HG03457 (cell line): ENCODE results near the gene ADARB2.
"Not testable (repeated sequence)": the region's sequence is repeated elsewhere in the genome, so short reads cannot be mapped to it uniquely, and the experiment has no call there.

Experiments used
- ATAC-seq: cut with Tn5 transposase; IDR thresholded peaks from one replicate; pipeline ENCODE4 v1.9.1; 2021; ENCODE audit warnings: moderate number of reproducible peaks; ENCODE audit not compliant: unreplicated experiment

ADARB2 gene

DNA sequence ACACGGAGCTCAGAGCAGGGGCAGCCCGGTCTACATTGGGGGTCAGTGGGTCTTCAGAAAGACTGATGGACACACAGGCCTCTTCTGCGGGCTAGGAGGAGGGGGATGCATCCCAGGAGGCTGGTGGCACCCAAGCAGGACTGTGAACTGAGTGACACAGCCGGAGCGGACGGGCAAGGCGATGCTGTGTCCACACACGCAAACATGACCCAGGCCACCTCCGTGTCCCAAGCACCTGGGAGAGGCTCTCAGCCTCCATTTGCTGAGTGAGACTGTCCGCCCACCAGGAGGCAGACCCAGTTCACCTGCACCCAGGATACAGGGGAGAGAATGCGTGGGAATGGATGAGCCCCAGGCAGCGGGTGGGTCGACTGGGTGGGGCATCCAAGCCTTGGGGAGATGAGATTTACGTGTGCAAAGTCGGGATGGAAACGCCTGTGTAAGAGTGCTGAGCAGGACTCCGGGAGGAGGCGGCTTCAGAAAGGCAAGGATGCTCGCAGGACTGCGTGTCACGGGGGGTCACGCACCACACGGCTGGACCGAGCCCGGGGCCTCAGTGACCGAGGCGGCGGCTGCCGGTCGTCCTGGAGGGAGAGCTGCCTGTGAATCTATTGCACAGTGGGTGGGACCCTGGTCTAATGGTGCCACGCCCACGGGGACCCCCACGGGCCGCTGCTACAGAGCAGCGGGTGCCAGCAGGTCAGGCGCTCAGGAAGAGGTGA lies 262.8 kb downstream of the ADARB2 start:
- ATAC-seq, result no peak

DNA sequence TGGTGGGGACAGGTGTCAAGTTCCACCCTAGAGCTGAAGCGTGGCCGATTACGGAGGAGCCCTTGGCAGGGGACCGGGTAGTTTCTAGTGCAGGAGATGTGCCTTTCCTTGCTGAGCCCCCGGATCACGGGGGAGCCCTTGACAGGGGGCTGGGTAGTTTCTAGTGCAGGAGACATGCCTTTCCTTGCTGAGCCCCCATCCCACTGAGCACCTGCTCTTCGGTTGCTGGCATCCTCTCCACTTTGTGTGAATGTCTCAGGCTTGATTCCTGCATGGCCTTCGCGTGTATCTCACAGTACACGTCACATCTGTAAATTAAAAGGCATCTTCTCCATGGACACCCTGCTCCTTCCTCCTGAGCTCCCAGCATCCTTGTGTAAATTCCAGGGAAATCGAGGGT lies 263.5 kb downstream of the ADARB2 start:
- no peak for ATAC-seq

DNA sequence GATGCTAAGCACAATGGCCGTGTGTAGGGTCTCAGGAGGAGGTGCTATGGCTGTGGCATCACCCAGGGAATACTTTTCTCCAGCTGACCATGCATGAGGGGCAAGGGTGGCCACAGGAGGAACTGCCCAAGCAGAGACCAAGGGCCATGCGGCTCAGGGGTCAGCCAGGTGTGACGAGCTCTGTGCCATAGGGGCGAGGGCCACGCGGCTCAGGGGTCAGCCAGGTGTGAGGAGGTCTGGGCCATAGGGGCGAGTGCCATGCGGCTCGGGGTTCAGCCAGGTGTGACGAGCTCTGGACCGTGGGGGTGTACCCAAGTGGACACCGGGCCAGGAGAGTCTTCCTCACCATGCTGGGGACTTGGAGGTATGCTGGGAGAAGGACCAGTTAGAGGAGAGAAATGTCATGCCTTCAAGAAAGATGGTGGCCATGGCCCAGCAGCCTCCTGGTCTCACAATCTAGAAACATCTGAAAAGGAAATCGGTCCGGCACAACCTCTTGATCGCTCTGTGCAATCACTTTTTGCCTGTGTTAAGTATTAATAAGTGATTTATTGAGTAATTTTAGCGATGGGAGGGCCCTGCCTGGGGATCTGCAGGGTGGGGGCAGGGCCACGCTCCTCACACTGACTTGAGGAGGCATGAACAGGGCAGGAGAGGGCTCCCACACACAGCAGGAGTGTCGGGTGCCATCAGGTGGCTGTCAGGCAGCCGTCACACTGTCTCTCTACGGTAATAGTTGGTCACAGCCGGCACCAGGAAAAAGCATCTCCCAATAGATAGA lies 265.0 kb downstream of the ADARB2 start:
- ATAC-seq, result no peak

DNA sequence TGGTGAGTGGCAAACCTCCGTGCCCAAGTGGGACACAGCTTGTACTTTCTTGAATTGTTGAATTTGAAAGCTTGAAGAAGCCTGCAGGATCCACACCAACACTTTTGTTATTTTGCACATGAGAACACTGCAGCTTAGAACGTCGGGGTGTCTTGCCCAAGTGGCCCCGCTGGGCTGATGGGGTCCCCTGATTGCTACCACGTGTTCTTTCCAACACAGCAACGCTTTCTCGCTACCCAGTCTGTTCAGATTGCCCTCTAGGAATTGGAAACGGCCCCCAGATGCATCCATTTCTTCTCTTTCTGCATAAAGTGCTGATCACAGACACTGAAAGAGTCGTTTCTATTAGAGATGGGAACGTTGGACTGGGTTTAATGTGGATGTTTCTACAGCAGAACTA lies 268.5 kb downstream of the ADARB2 start:
- ATAC-seq, result no peak

DNA sequence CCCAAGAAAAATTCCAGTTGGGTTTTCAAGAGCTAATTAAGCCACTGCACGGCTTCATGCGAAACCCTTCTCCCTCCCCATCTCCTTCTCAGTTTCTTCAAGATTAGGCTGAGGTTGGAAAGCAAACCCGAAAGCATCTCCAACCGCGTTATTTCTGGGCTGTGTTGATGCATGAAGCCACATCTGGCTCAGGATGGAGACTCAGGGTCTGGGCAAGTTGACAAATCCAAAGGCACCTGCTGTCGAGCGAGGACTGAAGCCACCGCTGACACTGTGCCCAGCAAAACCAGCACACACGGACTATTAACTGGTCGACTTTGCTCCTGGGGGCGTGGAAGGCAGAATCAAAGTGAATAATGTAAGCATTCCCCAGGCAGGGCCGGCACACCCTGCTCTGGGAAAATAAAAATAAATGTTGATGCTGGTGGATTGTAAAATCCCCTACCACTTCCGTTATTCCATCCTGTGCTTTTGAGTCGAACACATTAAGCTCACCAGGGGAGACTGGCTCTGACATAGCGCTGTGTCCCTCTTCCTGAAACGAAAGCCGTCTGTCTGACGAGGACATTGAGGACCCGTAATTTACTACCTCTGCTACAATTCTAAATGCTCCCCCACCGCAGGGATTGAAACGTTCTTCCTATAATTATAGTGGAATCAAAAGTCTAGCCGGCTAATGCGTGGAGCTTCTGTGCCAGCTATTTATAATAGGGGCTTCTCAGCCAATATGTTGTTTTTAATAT lies 269.8 kb downstream of the ADARB2 start:
- ATAC-seq, result no peak

DNA sequence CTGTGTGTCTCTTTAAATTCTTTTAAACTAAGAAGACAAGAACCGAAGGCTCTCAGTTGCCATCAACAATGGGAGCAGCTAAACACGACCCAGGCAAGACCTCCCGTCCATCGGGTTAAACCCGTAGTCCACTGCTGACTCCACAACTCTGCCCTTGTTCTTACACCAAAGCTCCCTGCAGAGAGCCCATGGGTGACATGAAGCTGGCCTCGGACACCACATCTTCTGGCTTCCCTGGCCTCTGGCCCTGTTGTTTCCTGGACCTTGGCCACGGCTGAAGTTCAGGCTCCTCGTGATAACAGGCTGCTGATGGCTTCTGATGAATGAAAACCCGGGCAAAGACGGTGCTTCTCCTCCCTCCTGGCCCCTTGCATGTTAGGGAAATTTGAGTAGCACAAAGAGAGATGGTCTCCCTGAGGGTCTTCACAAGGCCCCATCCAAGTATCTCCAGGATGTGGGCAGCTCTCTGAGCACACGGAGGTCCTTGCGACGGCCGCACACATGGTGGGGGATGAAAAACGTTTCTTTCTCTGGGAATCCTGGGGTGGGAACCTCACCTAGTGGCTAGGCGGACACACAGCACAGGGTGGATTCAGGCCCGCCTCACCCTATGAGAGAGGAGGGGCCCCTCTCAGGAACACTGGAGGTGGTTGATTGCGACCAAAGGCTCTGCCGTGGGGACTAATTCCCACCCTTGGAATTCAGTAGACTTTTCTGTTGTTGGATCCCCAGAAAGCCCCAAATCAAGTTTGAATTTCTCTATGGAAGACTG lies 271.1 kb downstream of the ADARB2 start:
- no peak for ATAC-seq

DNA sequence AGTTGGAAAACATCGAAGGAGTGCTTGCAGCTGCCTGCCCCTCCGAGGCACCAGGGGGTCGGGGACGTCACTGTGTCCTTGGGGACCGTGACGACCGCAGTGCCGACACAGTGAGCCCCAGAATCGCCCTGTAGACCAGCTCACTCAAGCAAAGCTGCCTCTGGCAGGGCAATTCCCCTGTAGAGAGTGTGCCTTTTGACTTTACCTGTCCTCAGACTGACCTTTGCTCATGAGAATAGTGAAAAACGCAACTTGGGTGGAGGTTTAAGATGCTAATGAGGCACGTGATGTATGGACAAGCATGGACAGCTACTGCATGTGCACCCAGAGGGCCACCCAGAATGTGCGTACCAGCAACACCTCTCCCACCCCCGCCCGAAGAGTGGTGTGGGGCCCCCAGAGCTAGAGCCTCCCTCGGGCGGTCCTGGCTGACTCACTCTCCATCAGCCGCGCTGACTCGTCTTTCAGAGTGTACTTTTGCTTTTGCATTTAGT lies 271.9 kb downstream of the ADARB2 start:
- ATAC-seq, result no peak

DNA sequence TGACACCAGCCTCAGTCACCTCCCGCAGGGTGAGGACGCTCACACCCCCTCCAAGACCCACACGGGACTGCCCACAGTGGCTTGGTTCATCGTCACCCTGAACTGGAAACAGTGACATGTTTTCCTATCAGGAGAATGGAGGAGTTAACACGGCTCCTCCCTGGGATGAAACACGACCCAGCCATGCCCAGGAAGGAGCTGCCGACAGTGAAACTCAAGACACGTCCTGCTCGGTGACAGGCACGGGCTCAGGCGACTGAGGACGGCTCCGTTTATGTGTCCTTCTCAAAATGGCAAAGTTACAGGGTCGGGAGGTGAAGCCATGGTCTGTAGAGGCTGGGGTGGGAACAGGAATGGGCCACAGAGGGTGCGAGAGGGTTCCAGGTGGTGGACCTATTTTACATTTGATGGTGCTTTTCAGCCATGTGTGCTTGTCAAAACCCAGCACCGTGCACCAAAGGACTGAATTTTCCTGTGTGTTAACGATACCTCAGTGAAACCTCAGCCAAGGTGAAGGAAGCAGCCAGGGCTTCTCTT lies 272.4 kb downstream of the ADARB2 start:
- ATAC-seq, result no peak

DNA sequence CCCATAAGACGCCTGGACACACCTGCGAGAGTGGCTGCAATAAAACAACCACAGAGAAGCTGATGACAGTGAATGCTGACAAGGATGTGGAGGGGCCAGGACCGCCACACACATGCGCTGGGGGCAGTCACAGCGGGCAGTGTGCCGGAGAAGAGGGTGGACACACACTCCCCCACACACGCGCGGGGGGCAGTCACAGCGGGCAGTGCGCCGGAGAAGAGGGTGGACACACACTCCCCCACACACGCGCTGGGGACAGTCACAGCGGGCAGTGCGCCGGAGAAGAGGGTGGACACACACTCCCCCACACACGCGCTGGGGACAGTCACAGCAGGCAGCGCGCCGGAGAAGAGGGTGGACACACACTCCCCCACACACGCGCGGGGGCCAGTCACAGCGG lies 273.4 kb downstream of the ADARB2 start:
- ATAC-seq, result not testable (repeated sequence)

DNA sequence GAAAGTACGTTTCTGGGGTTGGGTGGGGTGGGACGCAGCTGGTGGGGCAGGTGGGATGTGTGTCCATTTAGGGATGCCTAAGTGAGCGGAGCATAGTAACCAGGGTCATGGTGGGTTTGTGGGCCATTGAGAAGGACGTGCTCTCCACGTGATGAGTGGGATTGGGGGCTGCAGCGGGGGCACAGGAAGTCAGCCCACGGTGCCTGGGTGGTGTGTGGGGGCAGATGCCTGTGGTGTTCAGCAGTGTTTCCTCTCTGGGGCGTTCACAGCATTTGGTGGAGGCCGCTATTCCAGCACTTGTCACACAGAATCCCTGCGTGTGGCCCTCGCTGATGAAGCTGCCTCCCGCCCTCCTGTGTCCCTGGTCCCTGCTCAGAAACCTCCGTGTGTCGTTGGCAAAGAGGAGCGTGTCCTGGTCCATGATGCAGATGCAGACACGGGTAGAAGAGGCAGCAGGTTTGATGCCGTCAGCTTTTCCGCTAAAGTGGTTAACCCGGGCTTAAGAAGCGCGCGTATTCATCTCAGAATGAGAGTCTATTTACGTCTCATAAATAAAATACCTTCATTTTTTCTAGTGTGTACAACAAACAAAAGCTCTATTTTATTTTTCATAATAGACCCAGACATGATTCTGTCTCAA lies 274.2 kb downstream of the ADARB2 start:
- no peak for ATAC-seq

DNA sequence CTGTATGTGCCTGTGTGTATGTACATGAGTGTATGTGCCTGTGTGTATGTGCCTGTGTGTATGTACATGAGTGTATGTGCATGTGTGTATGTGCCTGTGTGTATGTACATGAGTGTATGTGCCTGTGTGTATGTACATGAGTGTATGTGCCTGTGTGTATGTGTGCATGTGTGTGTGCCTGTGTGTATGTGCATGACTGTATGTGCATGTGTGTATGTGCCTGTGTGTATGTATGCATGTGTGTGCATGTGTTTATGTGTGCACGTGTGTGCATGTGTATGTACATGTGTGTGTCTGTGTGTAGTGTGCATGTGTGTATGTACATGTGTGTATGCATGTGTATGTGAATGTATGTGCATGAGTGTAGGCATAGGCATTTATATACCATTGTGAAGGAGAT lies 274.8 kb downstream of the ADARB2 start:
- ATAC-seq, result no peak

DNA sequence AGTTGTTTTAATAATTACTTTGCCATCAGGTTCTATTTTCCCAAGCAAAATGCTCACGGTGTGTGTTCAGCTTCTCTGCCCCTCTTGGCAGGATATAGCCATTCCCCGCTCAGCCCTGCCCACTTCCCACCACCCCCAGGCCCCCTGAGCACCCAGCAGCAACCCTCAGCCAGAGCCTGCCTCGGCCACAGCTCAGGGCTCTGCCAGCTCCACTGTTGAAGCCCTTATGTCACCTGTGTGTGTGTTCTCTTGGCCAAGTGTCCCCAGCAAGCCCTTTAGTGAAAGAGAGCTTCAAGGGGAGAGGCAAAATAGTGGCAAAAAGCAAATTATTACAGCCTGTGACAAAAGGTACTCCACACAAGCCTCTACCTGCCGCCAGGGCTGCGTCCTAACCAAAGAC lies 275.3 kb downstream of the ADARB2 start:
- no peak for ATAC-seq

DNA sequence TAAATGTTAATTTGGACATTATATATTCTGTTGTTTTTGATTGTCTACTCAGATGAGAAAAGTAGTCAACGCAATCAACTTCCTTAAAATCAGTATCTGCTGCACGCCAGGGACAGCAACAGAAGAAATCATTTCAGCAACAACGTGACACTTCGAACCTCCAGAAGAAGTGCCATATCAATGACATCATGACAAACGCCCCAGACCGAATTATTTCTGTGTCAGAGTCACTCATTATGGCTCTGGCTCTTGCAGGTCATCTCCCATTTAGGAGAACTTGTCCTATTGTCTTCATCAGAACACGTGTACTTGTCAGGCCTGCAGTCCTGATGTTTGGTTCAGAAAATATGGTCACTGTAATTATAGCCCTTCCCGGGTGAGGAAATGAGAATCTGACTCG lies 276.3 kb downstream of the ADARB2 start:
- ATAC-seq, result no peak

DNA sequence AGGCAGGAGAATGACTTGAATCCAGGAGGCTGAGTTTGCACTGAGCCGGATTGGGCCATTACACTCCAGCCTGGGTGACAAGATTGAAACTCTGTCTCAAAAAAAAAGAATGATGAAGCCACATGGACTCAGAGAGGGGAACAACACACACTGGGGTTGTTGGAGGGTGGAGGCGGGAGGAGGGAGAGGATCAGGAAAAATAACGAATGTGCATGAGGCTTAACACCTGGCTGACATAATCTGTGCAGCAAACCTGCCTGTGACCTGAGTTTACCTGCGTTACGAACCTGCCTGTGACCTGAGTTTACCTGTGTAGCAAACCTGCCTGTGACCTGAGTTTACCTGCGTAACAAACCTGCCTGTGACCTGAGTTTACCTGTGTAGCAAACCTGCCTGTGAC lies 277.7 kb downstream of the ADARB2 start:
- ATAC-seq, result not testable (repeated sequence)

DNA sequence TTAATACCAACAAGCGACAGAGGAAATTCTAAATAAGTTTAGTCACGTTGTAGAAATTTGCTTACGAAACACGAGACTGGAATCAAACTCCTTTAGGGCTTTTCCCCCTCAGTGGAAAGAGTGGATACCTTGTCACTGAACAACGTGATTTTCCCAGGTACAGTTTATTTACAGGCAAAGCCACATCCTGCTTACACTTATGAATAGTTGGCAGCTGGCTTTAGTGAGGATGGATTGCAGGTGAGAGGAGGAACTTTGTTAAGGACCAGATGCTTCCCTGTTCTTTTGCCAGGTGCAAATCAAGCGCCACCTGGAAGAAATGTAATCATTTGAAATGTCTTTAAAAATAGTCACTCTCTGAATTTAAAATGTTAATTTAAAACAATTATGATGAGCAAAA lies 282.4 kb downstream of the ADARB2 start:
- no peak for ATAC-seq

DNA sequence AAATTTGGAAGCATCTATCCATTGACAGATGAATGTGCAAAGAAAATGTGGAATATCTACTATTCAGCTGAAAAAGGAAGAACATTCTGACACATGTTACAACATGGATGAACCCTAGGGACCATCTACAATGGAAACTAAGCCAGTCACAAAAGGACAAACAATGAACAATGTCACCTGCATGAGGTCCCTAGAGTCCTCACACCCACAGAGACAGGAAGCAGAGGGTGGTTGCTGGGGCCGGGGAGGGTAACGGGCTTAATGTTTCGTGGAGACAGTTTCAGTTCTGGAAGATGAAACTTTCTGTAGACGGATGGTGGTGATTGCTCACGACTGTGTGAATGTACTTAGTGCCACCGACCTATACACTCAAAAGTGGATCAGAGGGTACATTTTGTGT lies 282.9 kb downstream of the ADARB2 start:
- ATAC-seq, result peak; percentile 95

DNA sequence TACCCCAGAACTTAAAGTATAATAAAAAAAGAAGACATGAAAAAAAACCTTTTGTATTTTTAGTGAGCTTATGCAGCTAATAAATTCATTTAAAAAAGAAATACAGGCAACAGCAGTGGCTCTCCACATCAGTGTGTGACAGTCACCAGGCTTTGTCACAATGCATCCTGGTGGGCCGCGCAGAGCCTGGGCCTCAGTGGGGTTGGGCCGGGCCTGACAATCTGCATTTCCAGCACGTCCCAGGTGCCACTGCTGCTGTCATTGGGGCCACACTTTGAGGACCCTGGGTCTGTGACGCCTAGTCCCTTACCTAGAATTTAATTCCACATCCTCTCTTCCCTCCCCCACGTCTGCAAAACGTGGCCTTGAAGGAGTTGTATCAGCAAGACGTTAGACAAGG lies 284.5 kb downstream of the ADARB2 start:
- no peak for ATAC-seq

DNA sequence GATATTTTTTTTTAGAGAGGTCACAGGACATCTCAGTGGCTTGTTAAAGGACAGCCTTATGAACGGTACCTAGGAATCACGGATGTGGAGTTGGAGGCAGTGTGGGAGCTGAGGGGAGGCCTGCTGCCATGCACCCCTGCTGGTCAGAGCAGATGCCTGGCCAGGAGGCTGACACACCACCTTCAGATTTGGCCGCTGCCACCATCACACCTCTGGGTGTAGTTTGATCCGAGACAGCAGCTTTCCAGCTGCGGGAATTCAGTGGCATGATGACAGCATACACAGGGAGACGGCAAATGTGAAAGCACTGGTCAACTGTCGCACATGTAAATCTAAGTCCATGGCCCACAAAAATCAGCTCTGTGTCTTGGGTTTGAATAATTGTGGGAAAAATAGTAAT lies 285.4 kb downstream of the ADARB2 start:
- ATAC-seq, result no peak

DNA sequence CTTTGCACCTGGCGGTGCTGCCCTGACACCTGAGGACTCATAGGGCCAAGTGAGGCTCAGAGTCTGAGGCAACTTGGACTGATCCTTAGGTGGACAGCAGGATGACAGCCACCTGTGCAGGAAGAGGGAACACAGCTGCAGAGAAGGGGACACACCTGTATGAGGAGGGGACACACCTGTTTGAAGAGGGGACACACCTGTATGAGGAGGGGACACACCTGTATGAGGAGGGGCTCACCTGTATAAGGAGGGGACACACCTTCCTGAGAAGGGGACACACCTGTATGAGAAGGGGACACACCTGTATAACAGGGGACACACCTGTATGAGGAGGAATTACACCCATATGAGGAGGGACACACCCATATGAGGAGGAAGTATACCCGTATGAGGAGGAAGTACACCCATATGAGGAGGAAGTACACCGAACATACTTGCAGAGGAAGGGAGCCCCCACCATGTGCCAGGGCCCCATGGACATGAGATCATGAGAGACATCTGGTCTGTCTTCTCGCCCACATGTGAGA lies 285.9 kb downstream of the ADARB2 start:
- ATAC-seq, result no peak
